Osteocyte (in vitro differentiated cells): Measurements from ENCODE around the gene CALML3. TPM values are rescaled to one million over a fixed set of nuclear protein-coding genes. Genes with fewer than 3 reads are reported as not detected.

Experiments used
- DNase-seq: peaks from one replicate; pipeline ENCODE4 v3.0.0; 2021; ENCODE audit warnings: mixed read lengths; ENCODE audit not compliant: unreplicated experiment; ENCODE audit errors: extremely low spot score
- H3K27ac Mint-ChIP-seq: one replicate; pipeline ENCODE4 v1.8.0; 2021; ENCODE audit warnings: mild to moderate bottlenecking, mixed read lengths; ENCODE audit not compliant: unreplicated experiment
- H3K27me3 Mint-ChIP-seq: one replicate; pipeline ENCODE4 v1.8.0; 2021; ENCODE audit warnings: mixed read lengths; ENCODE audit not compliant: unreplicated experiment
- H3K36me3 Mint-ChIP-seq: one replicate; pipeline ENCODE4 v1.8.0; 2021; ENCODE audit warnings: mixed read lengths; ENCODE audit not compliant: unreplicated experiment
- H3K4me1 Mint-ChIP-seq: one replicate; pipeline ENCODE4 v1.8.0; 2021; ENCODE audit warnings: mixed read lengths; ENCODE audit not compliant: unreplicated experiment
- H3K4me3 Mint-ChIP-seq: one replicate; pipeline ENCODE4 v1.8.0; 2021; ENCODE audit warnings: mild to moderate bottlenecking, moderate library complexity, mixed read lengths; ENCODE audit not compliant: unreplicated experiment
- H3K9me3 Mint-ChIP-seq: one replicate; pipeline ENCODE4 v1.8.0; 2021; ENCODE audit warnings: mixed read lengths; ENCODE audit not compliant: unreplicated experiment
- total RNA-seq: library from RNA; stranded (reverse); gene quantifications from 2 replicates; pipeline ENCODE4 v1.2.1, GENCODE V29; 2021
- TF ChIP-seq, protein P1 (sequence below): fragments of 200-600 bp; sonication (generic); IDR thresholded peaks from 2 replicates; pipeline ENCODE4 v1.5.0; 2021; ENCODE audit warnings: antibody characterized with exemption, mild to moderate bottlenecking, moderate library complexity

CALML3 gene
- total RNA-seq, 1 donor from 2014 or later = not detected

DNA sequence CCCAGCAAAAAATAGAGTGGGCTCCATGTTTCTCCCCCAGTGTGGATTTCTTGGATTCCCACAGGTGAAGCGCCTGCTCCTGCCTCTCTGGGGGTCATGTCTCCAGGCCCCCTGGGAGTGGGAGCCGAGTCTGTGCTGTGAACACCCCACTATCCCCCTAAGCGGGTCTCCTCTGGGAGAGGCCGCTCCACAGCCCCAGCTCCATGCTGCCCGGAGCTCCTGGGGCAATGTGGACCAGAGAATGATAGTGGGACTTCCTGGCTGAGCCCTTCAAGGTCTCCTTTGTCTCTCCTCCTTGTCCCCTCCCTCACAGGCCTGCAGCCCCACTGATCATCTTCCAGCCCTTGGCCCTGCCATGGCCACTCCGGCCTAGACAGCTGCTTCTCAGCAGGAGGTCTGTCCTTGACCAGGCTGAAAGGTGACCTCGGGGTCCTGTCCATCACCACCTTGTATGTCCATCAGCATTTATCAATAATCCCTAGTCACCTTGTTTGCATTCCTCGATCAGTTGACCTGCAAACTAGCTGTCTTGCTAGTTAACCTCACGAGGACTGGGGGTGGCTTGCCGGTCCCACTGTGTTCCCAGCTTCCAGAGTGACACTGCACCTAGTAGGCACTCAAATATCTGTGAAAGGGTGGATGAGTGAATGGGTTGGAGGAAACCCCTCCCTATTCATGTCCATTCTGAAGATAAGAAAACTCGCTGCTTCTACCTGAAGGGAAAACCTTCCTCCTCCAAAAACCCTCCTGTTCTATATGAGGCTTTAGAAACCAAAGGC is 776 bp upstream of the CALML3 start:
- TF ChIP-seq, protein P1, sequence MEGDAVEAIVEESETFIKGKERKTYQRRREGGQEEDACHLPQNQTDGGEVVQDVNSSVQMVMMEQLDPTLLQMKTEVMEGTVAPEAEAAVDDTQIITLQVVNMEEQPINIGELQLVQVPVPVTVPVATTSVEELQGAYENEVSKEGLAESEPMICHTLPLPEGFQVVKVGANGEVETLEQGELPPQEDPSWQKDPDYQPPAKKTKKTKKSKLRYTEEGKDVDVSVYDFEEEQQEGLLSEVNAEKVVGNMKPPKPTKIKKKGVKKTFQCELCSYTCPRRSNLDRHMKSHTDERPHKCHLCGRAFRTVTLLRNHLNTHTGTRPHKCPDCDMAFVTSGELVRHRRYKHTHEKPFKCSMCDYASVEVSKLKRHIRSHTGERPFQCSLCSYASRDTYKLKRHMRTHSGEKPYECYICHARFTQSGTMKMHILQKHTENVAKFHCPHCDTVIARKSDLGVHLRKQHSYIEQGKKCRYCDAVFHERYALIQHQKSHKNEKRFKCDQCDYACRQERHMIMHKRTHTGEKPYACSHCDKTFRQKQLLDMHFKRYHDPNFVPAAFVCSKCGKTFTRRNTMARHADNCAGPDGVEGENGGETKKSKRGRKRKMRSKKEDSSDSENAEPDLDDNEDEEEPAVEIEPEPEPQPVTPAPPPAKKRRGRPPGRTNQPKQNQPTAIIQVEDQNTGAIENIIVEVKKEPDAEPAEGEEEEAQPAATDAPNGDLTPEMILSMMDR = no peak
- no peaks in the 10 kb centered on the region for H3K9me3 Mint-ChIP-seq
- H3K4me3 Mint-ChIP-seq = no peak overlapping the region
- H3K27me3 Mint-ChIP-seq = peaks cover 11% of the 10 kb centered on the region
- no peak overlapping the region for H3K27ac Mint-ChIP-seq
- H3K36me3 Mint-ChIP-seq = no peaks in the 10 kb centered on the region
- no peak for DNase-seq
- H3K4me1 Mint-ChIP-seq = no peaks in the 10 kb centered on the region

DNA sequence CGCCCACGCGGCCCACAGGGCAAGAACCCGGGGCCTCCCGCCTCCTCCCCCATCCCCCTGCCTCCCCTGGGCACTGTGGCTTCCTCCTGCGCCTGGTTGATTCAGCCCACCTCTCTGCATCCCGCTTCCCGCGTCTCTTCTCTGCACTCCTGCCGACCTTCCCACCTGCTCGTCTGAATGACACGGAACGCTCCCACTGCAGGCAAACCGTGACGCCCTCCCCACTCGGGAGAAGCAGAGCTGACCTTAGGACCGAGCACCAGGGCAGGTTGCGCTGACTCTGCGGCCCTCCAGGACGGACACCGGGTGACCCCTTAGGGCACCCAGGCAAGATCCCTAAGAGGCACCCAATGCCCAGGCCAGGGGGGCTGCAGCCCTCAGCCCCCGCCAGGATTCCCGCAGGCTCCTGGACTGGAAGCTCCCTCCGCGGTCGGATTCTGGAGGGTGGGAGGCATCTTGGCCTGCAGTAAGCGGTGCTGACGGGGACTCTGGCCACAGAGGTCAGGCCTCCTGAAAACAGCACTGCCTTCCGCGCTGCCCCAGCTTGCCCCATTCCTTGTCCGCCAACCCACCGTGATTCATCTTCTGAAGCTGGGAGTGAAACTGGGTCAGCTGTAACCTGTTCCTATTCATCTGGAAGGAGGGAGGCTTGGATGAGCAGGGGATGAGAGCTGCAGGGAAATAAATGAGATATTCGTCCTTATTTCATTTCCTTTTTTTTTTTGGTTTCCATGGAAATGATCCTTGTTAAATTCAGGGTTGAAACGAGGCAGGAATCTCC is 990 bp downstream of the CALML3 start:
- Mint-ChIP-seq H3K4me3 (no peak overlapping the region), H3K9me3 (no peaks in the 10 kb centered on the region), H3K36me3 (no peaks in the 10 kb centered on the region), H3K4me1 (no peaks in the 10 kb centered on the region), H3K27me3 (no peaks in the 10 kb centered on the region), H3K27ac (no peak overlapping the region)
- no peak for DNase-seq
- TF ChIP-seq, protein P1 = no peak

GRCh38 chr10:5526691-5527331 is 2.0 kb downstream of the CALML3 start:
- H3K9me3 Mint-ChIP-seq = no peaks in the 10 kb centered on the region
- TF ChIP-seq, protein P1 = no peak
- no peaks in the 10 kb centered on the region for H3K36me3 Mint-ChIP-seq
- no peaks in the 10 kb centered on the region for H3K4me1 Mint-ChIP-seq
- no peak overlapping the region for H3K4me3 Mint-ChIP-seq
- no peak overlapping the region for H3K27ac Mint-ChIP-seq
- DNase-seq = no peak
- no peaks in the 10 kb centered on the region for H3K27me3 Mint-ChIP-seq

- Mint-ChIP-seq H3K27me3 (no peaks in the 10 kb centered on the region), H3K4me1 (no peaks in the 10 kb centered on the region), H3K27ac (no peak overlapping the region), H3K4me3 (no peak overlapping the region), H3K36me3 (no peaks in the 10 kb centered on the region), H3K9me3 (no peaks in the 10 kb centered on the region)
- TF ChIP-seq, protein P1 = no peak
- DNase-seq = no peak
Observed at GRCh38 chr10:5527332-5528200, 2.8 kb downstream of the CALML3 start.
